ENCODE data around the gene ANO4.
"Not testable (repeated sequence)": the region's sequence is repeated elsewhere in the genome, so short reads cannot be mapped to it uniquely, and the experiment has no call there.

ANO4 gene

GRCh38 chr12:101050631-101051030 is 256.1 kb downstream of the ANO4 start:
- DNase-seq = no peak

- DNase-seq = no peak
These were observed 256.6 kb downstream of the ANO4 start for GRCh38 chr12:101051151-101051550.

GRCh38 chr12:101051901-101052550 is 257.4 kb downstream of the ANO4 start:
- no peak for DNase-seq

DNA sequence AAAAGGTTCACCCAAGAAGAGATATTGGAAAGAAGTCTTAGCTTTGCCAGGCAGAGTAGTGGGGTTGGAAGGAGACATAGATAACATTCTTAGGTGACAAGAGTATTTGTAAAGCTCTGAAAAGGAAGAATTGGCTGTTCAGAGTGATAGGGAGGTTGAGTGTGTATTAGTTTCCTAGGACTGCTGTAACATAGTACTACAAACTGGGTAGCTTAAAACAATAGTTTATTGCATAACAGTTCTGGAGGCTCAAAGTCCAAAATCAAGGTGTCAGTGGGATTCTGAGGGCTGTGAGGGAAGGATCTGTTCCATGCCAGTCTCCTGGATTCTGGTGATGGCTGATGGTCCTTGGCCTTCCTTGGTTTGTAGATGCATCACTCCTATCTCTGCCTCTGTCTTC is 258.6 kb downstream of the ANO4 start:
- no peak for DNase-seq

GRCh38 chr12:101055940-101056339 is 261.4 kb downstream of the ANO4 start:
- no peak for DNase-seq

DNA sequence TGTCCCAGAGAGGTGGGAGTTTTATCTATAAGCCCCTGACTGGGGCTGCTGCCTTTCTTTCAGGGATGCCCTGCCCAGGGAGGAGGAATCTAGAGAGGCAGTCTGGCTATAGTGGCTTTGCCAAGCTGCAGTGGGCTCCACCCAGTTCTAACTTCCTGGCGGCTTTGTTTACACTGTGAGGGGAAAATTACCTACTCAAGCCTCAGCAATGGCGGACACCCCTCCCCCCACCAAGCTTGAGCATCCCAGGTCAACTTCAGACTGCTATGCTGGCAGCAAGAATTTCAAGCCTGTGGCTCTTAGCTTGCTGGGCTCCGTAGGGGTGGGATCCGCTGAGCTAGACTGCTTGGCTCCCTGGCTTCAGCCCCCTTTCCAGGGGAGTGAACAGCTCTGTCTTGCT is 267.9 kb downstream of the ANO4 start:
- not testable (repeated sequence) for DNase-seq

GRCh38 chr12:101064721-101065120 is 270.1 kb downstream of the ANO4 start:
- no peak for DNase-seq

DNA sequence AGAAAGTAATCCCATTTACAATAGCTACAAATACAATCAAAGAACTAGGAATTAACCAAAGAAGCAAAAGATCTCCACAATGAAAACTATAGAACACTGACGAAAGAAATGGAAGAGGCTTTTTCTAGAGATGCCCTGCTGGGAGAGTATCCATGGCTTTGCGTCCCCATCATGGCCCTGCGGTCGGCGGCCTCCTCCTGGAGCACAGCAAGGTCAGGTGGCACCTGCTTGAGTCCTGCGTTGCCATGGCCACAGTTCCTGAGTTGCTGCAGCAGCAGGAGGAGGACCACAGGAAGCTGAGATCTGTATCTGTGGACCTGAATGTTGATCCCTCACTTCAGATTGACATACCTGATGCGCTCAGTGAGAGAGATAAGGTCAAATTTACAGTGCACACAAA is 271.9 kb downstream of the ANO4 start:
- no peak for DNase-seq

DNA sequence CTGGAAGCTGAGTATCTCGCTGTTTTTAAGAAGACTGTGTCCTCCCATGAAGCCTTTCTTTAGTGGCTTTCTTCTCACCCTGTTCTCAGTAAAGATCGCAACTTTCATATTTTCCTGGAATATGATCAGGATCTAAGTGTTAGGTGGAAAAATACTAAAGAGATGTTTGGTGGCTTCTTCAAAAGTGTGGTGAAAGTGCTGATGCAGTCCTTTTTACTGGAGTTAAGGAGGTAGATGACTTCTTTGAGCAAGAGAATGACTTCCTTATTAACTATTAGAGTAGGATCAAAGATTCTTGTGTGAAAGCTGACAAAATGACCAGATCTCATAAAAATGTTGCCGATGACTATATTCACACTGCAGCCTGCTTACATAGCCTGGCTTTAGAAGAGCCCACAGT is 273.8 kb downstream of the ANO4 start:
- DNase-seq = no peak

GRCh38 chr12:101068836-101069235 is 274.3 kb downstream of the ANO4 start:
- DNase-seq = no peak

GRCh38 chr12:101074940-101075680 is 280.5 kb downstream of the ANO4 start:
- DNase-seq = no peak

DNA sequence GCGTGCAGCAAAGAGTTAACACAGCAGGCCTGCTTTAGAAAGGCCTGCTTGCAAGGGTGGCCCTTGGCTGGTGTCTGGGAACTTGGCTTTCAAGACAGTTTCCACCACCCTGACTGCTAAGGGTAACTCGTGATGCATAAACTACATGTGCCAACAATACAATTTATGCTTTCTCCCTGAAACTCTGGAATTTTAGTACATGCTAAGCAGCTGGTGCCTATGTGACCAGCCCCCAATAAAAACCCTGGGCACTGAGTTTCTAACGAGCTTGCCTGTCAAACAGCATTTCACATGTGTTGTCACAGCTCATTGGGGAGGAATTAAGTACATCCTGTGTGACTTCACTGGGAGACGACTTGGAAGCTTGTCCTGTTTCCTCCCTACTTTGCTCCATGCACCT is 282.3 kb downstream of the ANO4 start:
- DNase-seq = no peak

GRCh38 chr12:101077791-101078528 is 283.4 kb downstream of the ANO4 start:
- DNase-seq = no peak

DNA sequence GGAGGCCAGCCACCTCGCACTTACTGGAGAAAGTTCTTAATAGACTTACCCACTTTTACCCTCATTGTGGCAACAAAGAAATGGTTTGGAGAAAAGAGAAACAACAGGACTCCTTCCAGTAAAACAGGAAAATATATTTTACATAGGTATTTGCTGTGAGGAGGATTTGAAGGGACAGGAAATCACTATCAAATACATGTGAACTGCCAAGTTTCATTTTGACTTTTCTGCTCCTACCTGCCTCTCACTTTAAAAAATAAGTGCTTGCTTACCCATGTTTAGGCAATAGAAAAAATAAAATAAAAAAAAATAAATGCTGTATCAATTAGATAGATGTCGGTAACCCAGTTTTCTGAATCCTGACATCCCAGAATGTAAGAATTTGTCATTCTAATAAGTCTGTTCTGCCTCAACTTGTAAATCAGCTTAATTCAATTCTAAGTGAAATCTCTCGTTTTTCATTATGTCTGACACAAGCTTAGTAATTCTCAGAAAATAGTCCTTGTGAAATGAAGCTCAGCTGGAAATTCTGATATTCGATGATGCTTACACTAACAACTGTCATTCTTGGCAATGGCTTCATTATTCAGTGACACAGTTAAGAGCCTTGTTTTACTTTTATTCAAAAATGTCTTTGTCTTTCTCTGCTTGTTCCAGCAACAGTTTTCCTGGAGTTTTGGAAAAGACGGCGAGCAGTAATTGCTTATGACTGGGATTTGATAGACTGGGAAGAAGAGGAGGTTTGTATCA is 284.1 kb downstream of the ANO4 start:
- no peak for DNase-seq

DNA sequence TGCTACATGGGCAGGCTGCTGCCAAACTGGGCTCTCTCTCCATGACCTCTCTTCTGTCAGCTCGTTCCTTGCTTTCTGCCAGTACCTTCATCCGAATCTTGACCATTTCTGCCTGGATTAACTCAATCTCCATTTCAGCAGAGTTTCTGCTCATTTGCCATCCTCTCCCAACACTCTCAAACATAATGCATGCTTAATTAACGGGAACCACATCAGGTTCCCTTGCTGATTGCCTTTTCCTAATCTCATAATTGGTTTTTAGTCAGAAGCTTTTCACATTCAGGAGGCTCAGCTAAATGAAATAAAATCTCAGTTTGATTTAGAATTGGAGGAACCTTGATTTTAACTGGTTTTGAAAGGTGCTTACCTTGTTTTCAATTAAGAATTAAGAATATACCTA is 288.1 kb downstream of the ANO4 start:
- DNase-seq = no peak

- DNase-seq = no peak
These were observed 292.0 kb downstream of the ANO4 start for GRCh38 chr12:101086490-101087135.

DNA sequence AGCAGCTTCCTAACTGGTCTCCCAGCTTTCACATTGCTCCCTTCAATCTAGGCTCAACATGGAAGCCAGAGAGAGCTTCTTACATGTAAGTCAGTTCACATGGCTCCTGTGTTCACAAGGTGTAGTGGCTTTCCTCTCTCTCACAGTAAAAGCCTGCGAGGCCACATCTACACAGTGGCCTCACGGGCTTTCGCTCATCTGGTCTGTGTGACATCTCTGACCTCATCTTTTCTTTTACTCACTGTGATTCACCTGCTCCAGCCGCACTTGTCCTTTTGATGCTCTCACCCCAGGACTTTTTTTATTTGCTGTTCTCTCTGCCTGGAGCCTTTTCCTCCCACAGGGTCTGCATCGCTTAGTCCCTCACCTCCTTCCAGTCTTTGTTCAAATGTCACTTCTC is 293.3 kb downstream of the ANO4 start:
- no peak for DNase-seq

DNA sequence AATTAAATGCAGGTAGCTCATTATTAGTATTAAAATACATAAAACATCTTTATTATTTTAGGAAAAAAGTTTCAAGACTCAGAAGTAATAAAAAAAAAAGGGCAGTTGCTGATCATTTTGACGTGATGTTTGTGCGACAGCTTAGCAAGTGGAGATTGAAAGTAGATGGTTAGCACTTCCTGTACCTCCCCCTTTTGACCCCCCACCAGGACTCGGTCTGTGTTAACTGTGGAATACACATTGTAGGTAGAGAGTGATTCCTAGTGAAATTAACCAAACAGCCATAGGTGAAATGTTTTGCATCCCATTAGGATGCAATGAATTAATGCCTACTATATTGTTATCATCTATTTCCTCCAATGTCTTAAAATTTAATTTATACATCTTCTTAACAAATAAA is 294.7 kb downstream of the ANO4 start:
- DNase-seq = no peak

DNA sequence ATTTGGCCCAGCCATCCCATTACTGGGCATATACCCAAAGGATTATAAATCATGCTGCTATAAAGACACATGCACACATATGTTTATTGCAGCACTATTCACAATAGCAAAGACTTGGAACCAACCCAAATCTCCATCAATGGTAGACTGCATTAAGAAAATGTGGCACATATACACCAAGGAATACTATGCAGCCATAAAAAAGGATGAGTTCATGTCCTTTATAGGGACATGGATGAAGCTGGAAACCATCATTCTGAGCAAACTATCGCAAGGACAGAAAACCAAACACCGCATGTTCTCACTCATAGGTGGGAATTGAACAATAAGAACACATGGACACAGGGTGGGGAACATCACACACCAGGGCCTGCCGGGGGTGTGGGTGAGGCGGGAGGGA is 295.6 kb downstream of the ANO4 start:
- not testable (repeated sequence) for DNase-seq

DNA sequence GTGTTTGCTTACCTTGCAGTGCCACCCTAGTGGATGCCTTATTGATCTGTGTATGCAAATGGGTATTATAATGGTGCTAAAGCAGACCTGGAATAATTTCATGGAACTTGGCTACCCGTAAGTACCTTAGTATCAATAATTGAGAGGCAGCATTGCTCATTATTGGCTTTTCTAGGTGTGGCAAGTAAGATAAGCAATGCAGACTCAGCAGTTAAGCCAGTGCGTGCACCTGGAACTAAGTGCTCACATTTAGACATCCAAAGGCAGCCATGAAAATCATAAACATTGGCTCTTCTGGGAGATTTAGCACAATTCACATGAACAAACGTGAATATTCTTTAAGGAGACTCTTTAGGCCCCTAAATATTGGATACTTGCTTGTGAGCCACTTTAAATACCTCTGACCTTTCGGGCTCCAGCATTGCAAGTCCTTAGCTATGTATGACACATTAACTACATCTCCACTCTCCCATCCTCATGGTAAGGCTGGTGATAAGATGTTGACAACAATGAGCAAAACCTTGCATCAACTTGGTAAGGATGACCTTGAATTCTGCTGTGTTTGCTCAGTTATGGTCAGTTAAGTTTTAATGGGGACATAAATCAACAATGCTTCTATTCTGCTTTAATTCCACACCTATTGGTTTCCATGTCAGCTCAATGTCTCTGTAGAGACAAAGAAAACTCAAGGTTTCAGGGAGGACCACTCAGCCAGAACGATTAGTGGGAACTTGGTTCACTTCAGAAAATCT is 303.4 kb downstream of the ANO4 start:
- no peak for DNase-seq

GRCh38 chr12:101107032-101107763 is 312.6 kb downstream of the ANO4 start:
- DNase-seq = no peak
